Neural crest cell (in vitro differentiated cells): ENCODE measurements around the gene AFAP1. TPM values are rescaled to one million over a fixed set of nuclear protein-coding genes. Genes with fewer than 3 reads are reported as not detected.

Experiments
- DNase-seq: peaks from one replicate; pipeline ENCODE4 v3.0.0; 2021; ENCODE audit warnings: low read depth, mixed read lengths, low spot score
- H3K27ac Mint-ChIP-seq: one replicate; pipeline ENCODE4 v1.8.0; 2021; ENCODE audit warnings: mild to moderate bottlenecking, mixed read lengths; ENCODE audit not compliant: unreplicated experiment
- H3K27me3 Mint-ChIP-seq: 2 replicates; pipeline ENCODE4 v1.8.0; 2021; ENCODE audit warnings: low read depth, mild to moderate bottlenecking, mixed read lengths
- H3K36me3 Mint-ChIP-seq: 2 replicates; pipeline ENCODE4 v1.8.0; 2021; ENCODE audit warnings: low read depth, mild to moderate bottlenecking, mixed read lengths
- H3K4me1 Mint-ChIP-seq: 2 replicates; pipeline ENCODE4 v1.8.0; 2021; ENCODE audit warnings: mixed read lengths
- H3K4me3 Mint-ChIP-seq: one replicate; pipeline ENCODE4 v1.8.0; 2021; ENCODE audit warnings: mild to moderate bottlenecking, mixed read lengths
- H3K9me3 Mint-ChIP-seq: 2 replicates; pipeline ENCODE4 v1.8.0; 2021; ENCODE audit warnings: mixed read lengths
- CTCF ChIP-seq: fragments of 200-600 bp; sonication (generic); conservative IDR thresholded peaks from 2 replicates; pipeline ENCODE4 v1.5.0; 2021; ENCODE audit warnings: antibody characterized with exemption, mild to moderate bottlenecking
- total RNA-seq: library from RNA; stranded (reverse); gene quantifications from 2 replicates; pipeline ENCODE4 v1.2.1, GENCODE V29; 2021

The AFAP1 gene
- total RNA-seq, 1 donor from 2014 or later = 28.1 TPM

GRCh38 chr4:7713757-7714156 lies 225.9 kb downstream of the AFAP1 start:
- no peak for TF ChIP-seq CTCF
- DNase-seq = no peak
- Mint-ChIP-seq H3K4me1 (peaks cover 15% of the 10 kb centered on the region), H3K36me3 (no peaks in the 10 kb centered on the region), H3K27ac (no peak overlapping the region), H3K9me3 (no peaks in the 10 kb centered on the region), H3K27me3 (peaks cover 24% of the 10 kb centered on the region), H3K4me3 (no peak overlapping the region)

GRCh38 chr4:7712021-7712671 lies 227.5 kb downstream of the AFAP1 start:
- Mint-ChIP-seq H3K9me3 (no peaks in the 10 kb centered on the region), H3K27me3 (peaks cover 9% of the 10 kb centered on the region), H3K4me3 (no peak overlapping the region), H3K36me3 (no peaks in the 10 kb centered on the region), H3K27ac (no peak overlapping the region), H3K4me1 (peaks cover 19% of the 10 kb centered on the region)
- no peak for TF ChIP-seq CTCF
- no peak for DNase-seq

GRCh38 chr4:7711307-7711963 lies 228.2 kb downstream of the AFAP1 start:
- TF ChIP-seq CTCF = no peak
- Mint-ChIP-seq H3K36me3 (no peaks in the 10 kb centered on the region), H3K9me3 (no peaks in the 10 kb centered on the region), H3K4me1 (peaks cover 18% of the 10 kb centered on the region), H3K4me3 (no peak overlapping the region), H3K27ac (no peak overlapping the region), H3K27me3 (peaks cover 2% of the 10 kb centered on the region)
- no peak for DNase-seq

GRCh38 chr4:7710576-7711306 lies 228.9 kb downstream of the AFAP1 start:
- no peak overlapping the region for H3K4me3 Mint-ChIP-seq
- no peak for DNase-seq
- H3K9me3 Mint-ChIP-seq = no peaks in the 10 kb centered on the region
- H3K4me1 Mint-ChIP-seq = peaks cover 14% of the 10 kb centered on the region
- H3K27ac Mint-ChIP-seq = no peak overlapping the region
- H3K27me3 Mint-ChIP-seq = no peaks in the 10 kb centered on the region
- no peaks in the 10 kb centered on the region for H3K36me3 Mint-ChIP-seq
- TF ChIP-seq CTCF = no peak

- Mint-ChIP-seq H3K36me3 (no peaks in the 10 kb centered on the region), H3K27ac (no peak overlapping the region), H3K4me3 (no peak overlapping the region), H3K4me1 (peaks cover 16% of the 10 kb centered on the region), H3K9me3 (no peaks in the 10 kb centered on the region), H3K27me3 (no peaks in the 10 kb centered on the region)
- no peak for DNase-seq
- TF ChIP-seq CTCF = no peak
These were observed 229.5 kb downstream of the AFAP1 start for GRCh38 chr4:7710126-7710525.
